Measurements from ENCODE around the gene TPCN1.

TPCN1 gene

DNA sequence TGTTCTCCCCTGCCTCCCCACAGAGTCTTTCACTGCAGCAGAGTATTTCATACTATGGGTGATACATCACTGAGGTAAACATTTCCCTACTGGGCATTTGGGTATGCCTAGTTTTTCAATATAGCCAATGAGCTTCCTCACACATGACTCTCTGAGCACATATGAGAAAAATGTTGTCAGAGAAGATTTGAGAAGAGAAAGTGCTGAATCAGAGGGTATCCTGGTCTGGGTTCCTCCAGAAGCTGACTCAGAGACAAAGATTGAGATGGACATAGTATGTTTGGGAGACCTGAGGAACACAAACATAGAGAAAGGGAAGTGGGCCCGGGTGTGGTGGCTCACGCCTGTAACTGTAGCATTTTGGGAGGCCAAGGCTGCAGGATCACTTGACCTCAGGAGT lies 101.1 kb downstream of the TPCN1 start:
- no peak for DNase-seq (ENCODE audit: low read depth, low spot score)
- H3K36me3 ChIP-seq (ENCODE audit: insufficient read depth, low read length): no peaks in the 10 kb centered on the region
- no peak overlapping the region for H3K27ac ChIP-seq

DNA sequence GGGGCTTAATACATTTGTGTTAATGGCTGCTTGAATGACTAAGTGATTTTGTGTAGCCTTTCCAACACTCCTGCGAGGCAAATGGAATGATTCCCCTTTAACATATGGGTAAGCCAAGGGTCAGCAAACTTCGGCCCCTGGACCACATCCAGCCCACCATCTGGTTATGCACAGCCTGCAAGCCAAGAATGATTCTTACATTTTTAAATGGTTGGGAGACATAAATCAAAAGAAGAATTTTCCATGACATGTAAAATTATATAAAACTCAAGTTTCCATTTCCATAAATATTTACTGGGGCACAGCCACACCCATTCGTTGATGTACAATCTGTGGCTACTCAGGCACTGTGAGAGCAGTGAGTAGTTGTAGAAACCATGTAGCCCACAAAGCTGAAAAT lies 104.7 kb downstream of the TPCN1 start:
- Histone ChIP-seq H3K4me3 (no peak overlapping the region), H3K27ac (no peak overlapping the region), H3K9ac (ENCODE audit: insufficient read length) (no peak overlapping the region), H3K9me3 (ENCODE audit: low read depth, low read length) (no peaks in the 10 kb centered on the region), H3K36me3 (ENCODE audit: insufficient read depth, low read length) (no peaks in the 10 kb centered on the region)
- no peak for DNase-seq (ENCODE audit: low read depth, low spot score)
- TF ChIP-seq POLR2AphosphoS5 (IDR thresholded peaks at IDR 0.05; ENCODE audit: borderline replicate concordance, low read depth, low read length) (no peak), FOXP2 (optimal IDR thresholded peaks at IDR 0.05; ENCODE audit: control extremely low read depth, extremely low read length, insufficient read depth) (no peak), EZH2 (IDR thresholded peaks at IDR 0.05) (no peak)

More for the DNA sequence above, 101.1 kb downstream of the TPCN1 start:
- no peaks in the 10 kb centered on the region for H3K9me3 ChIP-seq (ENCODE audit: low read depth, low read length)
- no peak for TF ChIP-seq FOXP2 (optimal IDR thresholded peaks at IDR 0.05; ENCODE audit: control extremely low read depth, extremely low read length, insufficient read depth)
- TF ChIP-seq POLR2AphosphoS5 (IDR thresholded peaks at IDR 0.05; ENCODE audit: borderline replicate concordance, low read depth, low read length): no peak
- TF ChIP-seq EZH2 (IDR thresholded peaks at IDR 0.05): no peak
- H3K4me3 ChIP-seq: no peak overlapping the region
- H3K9ac ChIP-seq (ENCODE audit: insufficient read length): no peak overlapping the region

- no peaks in the 10 kb centered on the region for H3K36me3 ChIP-seq (ENCODE audit: insufficient read depth, low read length)
- no peak overlapping the region for H3K27ac ChIP-seq
- no peaks in the 10 kb centered on the region for H3K9me3 ChIP-seq (ENCODE audit: low read depth, low read length)
- H3K9ac ChIP-seq (ENCODE audit: insufficient read length): no peak overlapping the region
- TF ChIP-seq FOXP2 (optimal IDR thresholded peaks at IDR 0.05; ENCODE audit: control extremely low read depth, extremely low read length, insufficient read depth) (no peak), EZH2 (IDR thresholded peaks at IDR 0.05) (no peak), POLR2AphosphoS5 (IDR thresholded peaks at IDR 0.05; ENCODE audit: borderline replicate concordance, low read depth, low read length) (no peak)
- no peak overlapping the region for H3K4me3 ChIP-seq
- DNase-seq (ENCODE audit: low read depth, low spot score): no peak
Observed at GRCh38 chr12:113326775-113327395, 105.6 kb downstream of the TPCN1 start.

GRCh38 chr12:113328368-113328889 lies 107.2 kb downstream of the TPCN1 start:
- Histone ChIP-seq H3K9me3 (ENCODE audit: low read depth, low read length) (no peaks in the 10 kb centered on the region), H3K9ac (ENCODE audit: insufficient read length) (no peak overlapping the region), H3K27ac (no peak overlapping the region), H3K36me3 (ENCODE audit: insufficient read depth, low read length) (no peaks in the 10 kb centered on the region), H3K4me3 (no peak overlapping the region)
- no peak for DNase-seq (ENCODE audit: low read depth, low spot score)
- TF ChIP-seq FOXP2 (optimal IDR thresholded peaks at IDR 0.05; ENCODE audit: control extremely low read depth, extremely low read length, insufficient read depth) (no peak), POLR2AphosphoS5 (IDR thresholded peaks at IDR 0.05; ENCODE audit: borderline replicate concordance, low read depth, low read length) (no peak), EZH2 (IDR thresholded peaks at IDR 0.05) (no peak)

DNA sequence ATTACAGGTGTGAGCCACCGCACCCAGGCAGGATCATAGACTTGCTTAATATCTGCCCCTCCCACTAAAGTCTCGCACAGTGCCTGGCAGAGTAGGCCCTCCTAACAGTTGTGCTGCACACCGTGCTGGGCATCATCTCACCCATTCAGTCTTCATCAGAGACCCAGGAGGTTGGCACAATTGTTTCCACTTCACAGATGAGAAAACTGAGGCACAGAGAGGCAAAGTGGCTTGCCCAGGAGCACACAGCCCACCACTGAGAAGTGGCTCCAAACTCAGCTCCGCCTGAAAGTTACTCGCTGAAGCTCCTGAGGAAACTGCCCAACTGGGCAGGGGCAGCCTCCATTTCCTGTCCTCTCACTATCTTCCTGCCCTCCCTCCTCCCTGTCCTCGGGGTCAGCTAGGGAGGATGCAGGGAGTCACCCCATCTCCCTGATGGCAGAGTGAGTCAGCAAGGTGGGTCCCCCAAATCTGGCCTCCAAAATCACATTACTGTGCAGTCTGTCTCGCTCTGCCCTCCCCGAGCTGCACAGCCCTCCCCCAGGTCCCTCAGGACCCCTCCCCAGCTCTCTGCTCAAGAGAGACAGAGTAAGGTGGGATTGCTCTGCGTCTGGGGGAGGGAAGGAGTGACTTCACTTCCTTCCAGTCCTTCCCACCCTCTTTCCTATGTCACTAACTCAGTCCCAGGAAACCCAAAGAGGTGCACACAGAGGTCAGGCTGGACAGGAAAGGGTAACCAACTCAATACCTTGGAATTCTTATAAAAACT lies 107.9 kb downstream of the TPCN1 start:
- no peak overlapping the region for H3K27ac ChIP-seq
- H3K4me3 ChIP-seq: no peak overlapping the region
- DNase-seq (ENCODE audit: low read depth, low spot score): no peak
- no peaks in the 10 kb centered on the region for H3K36me3 ChIP-seq (ENCODE audit: insufficient read depth, low read length)
- TF ChIP-seq POLR2AphosphoS5 (IDR thresholded peaks at IDR 0.05; ENCODE audit: borderline replicate concordance, low read depth, low read length) (no peak), FOXP2 (optimal IDR thresholded peaks at IDR 0.05; ENCODE audit: control extremely low read depth, extremely low read length, insufficient read depth) (no peak), EZH2 (IDR thresholded peaks at IDR 0.05) (no peak)
- H3K9me3 ChIP-seq (ENCODE audit: low read depth, low read length): no peaks in the 10 kb centered on the region
- H3K9ac ChIP-seq (ENCODE audit: insufficient read length): no peak overlapping the region

DNA sequence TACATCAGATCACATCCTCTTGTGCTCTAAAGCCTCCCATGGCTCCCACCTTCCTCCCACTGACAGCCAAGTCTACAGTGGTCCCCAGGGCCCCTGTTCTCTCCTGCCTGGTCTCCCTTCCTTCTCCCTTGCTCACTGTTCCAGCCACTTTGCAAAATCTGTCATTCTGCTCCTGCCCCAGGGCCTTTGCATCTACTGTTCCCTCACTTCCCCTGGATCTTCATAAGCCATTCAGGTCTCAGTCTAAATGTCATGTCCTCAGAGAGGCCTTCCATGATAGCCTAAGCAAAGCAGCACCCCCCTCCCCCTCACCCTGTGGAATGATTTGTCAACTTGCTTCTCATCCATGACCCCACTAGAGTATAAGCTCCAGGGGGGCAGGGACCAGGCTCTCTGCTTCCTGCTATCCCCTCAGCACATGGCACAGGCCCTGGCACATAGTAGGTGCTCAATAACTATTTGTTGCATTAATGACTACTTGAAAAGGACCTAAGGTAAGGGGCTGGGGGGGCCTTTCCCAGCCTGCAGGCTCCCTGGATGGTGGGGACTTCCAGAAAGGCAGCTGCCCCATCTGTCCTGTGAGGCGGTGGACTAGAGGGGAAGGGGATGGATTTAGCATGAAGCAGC lies 108.6 kb downstream of the TPCN1 start:
- no peak for DNase-seq (ENCODE audit: low read depth, low spot score)
- Histone ChIP-seq H3K36me3 (ENCODE audit: insufficient read depth, low read length) (no peaks in the 10 kb centered on the region), H3K9ac (ENCODE audit: insufficient read length) (no peak overlapping the region), H3K27ac (no peak overlapping the region), H3K4me3 (no peak overlapping the region), H3K9me3 (ENCODE audit: low read depth, low read length) (no peaks in the 10 kb centered on the region)
- TF ChIP-seq EZH2 (IDR thresholded peaks at IDR 0.05) (no peak), POLR2AphosphoS5 (IDR thresholded peaks at IDR 0.05; ENCODE audit: borderline replicate concordance, low read depth, low read length) (no peak), FOXP2 (optimal IDR thresholded peaks at IDR 0.05; ENCODE audit: control extremely low read depth, extremely low read length, insufficient read depth) (no peak)

- Histone ChIP-seq H3K27ac (no peak overlapping the region), H3K9ac (ENCODE audit: insufficient read length) (no peak overlapping the region), H3K9me3 (ENCODE audit: low read depth, low read length) (no peaks in the 10 kb centered on the region), H3K4me3 (no peak overlapping the region), H3K36me3 (ENCODE audit: insufficient read depth, low read length) (no peaks in the 10 kb centered on the region)
- DNase-seq (ENCODE audit: low read depth, low spot score): no peak
- TF ChIP-seq POLR2AphosphoS5 (IDR thresholded peaks at IDR 0.05; ENCODE audit: borderline replicate concordance, low read depth, low read length): no peak
- TF ChIP-seq FOXP2 (optimal IDR thresholded peaks at IDR 0.05; ENCODE audit: control extremely low read depth, extremely low read length, insufficient read depth): no peak
- TF ChIP-seq EZH2 (IDR thresholded peaks at IDR 0.05): no peak
Observed at GRCh38 chr12:113330505-113330904, 109.2 kb downstream of the TPCN1 start.
